ENCODE measurements around the gene CCDC59.

- TF ChIP-seq POLR2A (IDR thresholded peaks at IDR 0.05) (no peak), CTCF (IDR thresholded peaks at IDR 0.05) (no peak)
These were observed 910 bp upstream of the CCDC59 start for GRCh38 chr12:82359115-82359478.

Data from breast epithelium (tissue), 3 donors.